NB4 (cell line): ENCODE measurements around the gene ZFP3.
"Not testable (repeated sequence)": the region's sequence is repeated elsewhere in the genome, so short reads cannot be mapped to it uniquely, and the experiment has no call there.

Experiments used
- CTCF ChIP-seq: IDR thresholded peaks from one replicate; pipeline ENCODE4 v1.5.1; 2012; ENCODE audit warnings: low read depth, low read length
- POLR2A ChIP-seq: IDR thresholded peaks from 2 replicates; pipeline ENCODE4 v1.6.1; 2011; ENCODE audit warnings: mild to moderate bottlenecking; ENCODE audit not compliant: insufficient read length; ENCODE audit errors: extremely low read depth

GRCh38 chr17:5137511-5138197 is 59.4 kb downstream of the ZFP3 start:
- TF ChIP-seq CTCF, POLR2A: not testable (repeated sequence)
